CD8-positive, alpha-beta memory T cell (primary cell): Measurements from ENCODE around the gene CFAP70. TPM values are rescaled to one million over a fixed set of nuclear protein-coding genes. Genes with fewer than 3 reads are reported as not detected.
"Not testable (repeated sequence)": the region's sequence is repeated elsewhere in the genome, so short reads cannot be mapped to it uniquely, and the experiment has no call there.

Experiments
- CTCF ChIA-PET: fragments of 350-600 bp; sonication (Branson Sonifier 250); formaldehyde crosslinking; loops from one replicate; lab custom pipeline; 2021; ENCODE audit warnings: antibody characterized with exemption; lab: Charles Lee
- POLR2A ChIA-PET: fragments of 350-600 bp; sonication (Branson Sonifier 250); formaldehyde crosslinking; loops from one replicate; lab custom pipeline; 2021; ENCODE audit warnings: antibody characterized with exemption; lab: Charles Lee
- DNase-seq, 5 donors: peaks; one replicate each; pipeline versions ENCODE4 v3.0.0 to v3.0.0-alpha.2; 2020 to 2022; ENCODE audit warnings: mixed read lengths in 1 of 5
- H3K27ac ChIP-seq: one replicate; pipeline ENCODE4 v1.7.0; 2013; ENCODE audit warnings: low read depth, mild to moderate bottlenecking, low read length, moderate library complexity
- H3K27me3 ChIP-seq: 2 replicates; pipeline ENCODE4 v1.7.0; 2013; ENCODE audit warnings: low read length, mild to moderate bottlenecking; ENCODE audit not compliant: insufficient read depth, poor library complexity, severe bottlenecking
- H3K36me3 ChIP-seq: 2 replicates; pipeline ENCODE4 v1.7.0; 2013; ENCODE audit warnings: mild to moderate bottlenecking, low read length, moderate library complexity; ENCODE audit not compliant: insufficient read depth
- H3K4me1 ChIP-seq: 2 replicates; pipeline ENCODE4 v1.7.0; 2013; ENCODE audit warnings: mild to moderate bottlenecking, low read length, moderate library complexity; ENCODE audit not compliant: insufficient read depth
- H3K4me3 ChIP-seq: 2 replicates; pipeline ENCODE4 v1.7.0; 2013; ENCODE audit warnings: mild to moderate bottlenecking, low read length
- H3K9me3 ChIP-seq: 2 replicates; pipeline ENCODE4 v1.7.0; 2013; ENCODE audit warnings: mild to moderate bottlenecking, low read length
- H3K27ac Mint-ChIP-seq, 8 donors: one replicate each; pipeline ENCODE4 v1.8.0; 2020 to 2021; ENCODE audit warnings: mixed read lengths in 8 of 8, mild to moderate bottlenecking in 6 of 8, inconsistent platforms in 3 of 8, moderate library complexity in 3 of 8
- H3K27me3 Mint-ChIP-seq, 2 donors: one replicate each; pipeline ENCODE4 v1.8.0; 2020 to 2021; ENCODE audit warnings: mixed read lengths in 2 of 2, mild to moderate bottlenecking in 1 of 2, moderate library complexity in 1 of 2
- H3K36me3 Mint-ChIP-seq, 3 donors: one replicate each; pipeline ENCODE4 v1.8.0; 2020 to 2021; ENCODE audit warnings: mixed read lengths in 3 of 3, inconsistent platforms in 1 of 3, mild to moderate bottlenecking in 1 of 3
- H3K4me1 Mint-ChIP-seq, 3 donors: one replicate each; pipeline ENCODE4 v1.8.0; 2020 to 2021; ENCODE audit warnings: mixed read lengths in 3 of 3, inconsistent platforms in 1 of 3, mild to moderate bottlenecking in 1 of 3
- H3K4me3 Mint-ChIP-seq, 7 donors: one replicate each; pipeline ENCODE4 v1.8.0; 2020 to 2021; ENCODE audit warnings: mixed read lengths in 7 of 7, mild to moderate bottlenecking in 6 of 7, moderate library complexity in 4 of 7, inconsistent platforms in 2 of 7
- H3K9me3 Mint-ChIP-seq, 5 donors: one replicate each; pipeline ENCODE4 v1.8.0; 2020 to 2022; ENCODE audit warnings: mixed read lengths in 5 of 5, mild to moderate bottlenecking in 3 of 5, moderate library complexity in 2 of 5, inconsistent platforms in 1 of 5
- polyA plus RNA-seq: library from polyadenylated mRNA; unstranded; fragments of 300-500 nt; fragmentation: Illumina TruSeq; gene quantifications from one replicate; pipeline ENCODE4 v1.2.3, GENCODE V29; 2021
- total RNA-seq, 2 experiments: library from RNA; stranded (reverse); gene quantifications; one replicate each; pipeline ENCODE4 v1.2.3, GENCODE V29; 2021

The CFAP70 gene
- total and polyA plus RNA-seq, 3 experiments from 2014 or later = 0.86 to 1.2 TPM; not detected in 1

DNA sequence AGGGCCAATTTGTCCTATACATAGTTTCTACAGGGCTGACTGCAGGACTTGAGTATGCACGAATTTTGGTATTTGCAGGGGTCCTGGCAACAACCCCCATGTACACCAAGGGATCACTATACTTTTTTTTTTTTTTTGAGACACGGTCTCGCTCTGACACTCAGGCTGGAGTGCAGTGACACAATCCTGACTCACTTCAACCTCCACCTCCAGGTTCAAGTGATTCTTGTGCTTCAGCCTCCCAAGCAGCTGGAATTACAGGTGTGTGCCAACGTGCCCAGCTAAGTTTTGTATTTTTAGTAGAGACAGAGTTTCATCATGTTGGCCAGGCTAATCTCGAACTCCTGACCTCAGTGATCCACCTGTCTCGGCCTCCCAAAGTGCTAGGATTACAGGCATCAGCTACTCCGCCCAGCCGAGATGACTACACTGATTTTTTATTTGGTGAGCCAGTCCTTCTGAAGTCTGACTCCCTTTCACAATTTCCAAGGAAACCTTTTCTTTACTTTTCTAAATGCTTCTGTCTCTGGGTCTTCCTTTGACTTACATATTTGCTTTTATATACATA is 19.8 kb downstream of the CFAP70 start:
- CTCF ChIA-PET = interaction anchor here (1.5 kb wide), 1 partner anchor 16 kb away, joined by 3 read pairs; no protein-coding TSS in a partner anchor
- Mint-ChIP-seq H3K27me3 (no peaks in the 10 kb centered on the region), H3K4me1 (no peaks in the 10 kb centered on the region)

DNA sequence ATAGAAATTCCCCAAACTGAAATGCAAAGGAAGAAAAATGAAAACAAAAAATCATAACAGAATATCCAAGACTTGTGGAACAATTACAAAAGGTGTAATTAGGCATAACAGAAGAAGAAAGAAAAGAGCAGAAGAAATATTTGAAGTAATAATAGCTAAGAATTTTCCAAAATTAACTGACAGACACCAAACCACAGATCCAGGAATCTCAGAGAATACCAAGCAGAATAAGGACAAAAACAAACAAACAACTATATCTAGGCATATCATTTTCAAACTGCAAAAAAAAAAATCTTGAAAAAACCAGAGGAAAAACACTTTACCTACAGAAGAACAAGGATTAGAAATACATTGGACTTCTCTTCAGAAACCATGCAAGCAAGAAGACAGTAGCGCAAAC is 25.5 kb downstream of the CFAP70 start:
- Mint-ChIP-seq H3K27ac (no peak overlapping the region), H3K4me1 (no peaks in the 10 kb centered on the region), H3K27me3 (no peaks in the 10 kb centered on the region), H3K36me3 (peaks cover 0 to 2% (median 0%) of the 10 kb centered on the region in 3 donors), H3K9me3 (no peaks in the 10 kb centered on the region), H3K4me3 (no peak overlapping the region)
- Histone ChIP-seq H3K27ac (no peak overlapping the region), H3K4me1 (no peaks in the 10 kb centered on the region), H3K36me3 (no peaks in the 10 kb centered on the region), H3K9me3 (no peaks in the 10 kb centered on the region), H3K4me3 (no peak overlapping the region), H3K27me3 (no peaks in the 10 kb centered on the region)
- DNase-seq = no peak
- POLR2A ChIA-PET = no interaction called here
- CTCF ChIA-PET = no interaction called here

More for the DNA sequence above, 19.8 kb downstream of the CFAP70 start:
- Histone ChIP-seq H3K4me1 (no peaks in the 10 kb centered on the region), H3K4me3 (no peak overlapping the region), H3K27ac (no peak overlapping the region), H3K36me3 (no peaks in the 10 kb centered on the region), H3K9me3 (no peaks in the 10 kb centered on the region), H3K27me3 (no peaks in the 10 kb centered on the region)
- POLR2A ChIA-PET = no interaction called here
- Mint-ChIP-seq H3K9me3 (no peaks in the 10 kb centered on the region), H3K4me3 (no peak overlapping the region), H3K27ac (no peak overlapping the region), H3K36me3 (peaks cover 0 to 2% (median 0%) of the 10 kb centered on the region in 3 donors)
- DNase-seq = no peak

GRCh38 chr10:73332379-73332778 is 26.3 kb downstream of the CFAP70 start:
- H3K36me3 Mint-ChIP-seq = peaks cover 0 to 2% (median 0%) of the 10 kb centered on the region in 3 donors
- Histone ChIP-seq H3K27me3 (no peaks in the 10 kb centered on the region), H3K36me3 (no peaks in the 10 kb centered on the region), H3K4me1 (no peaks in the 10 kb centered on the region), H3K9me3 (no peaks in the 10 kb centered on the region), H3K4me3 (no peak overlapping the region), H3K27ac (no peak overlapping the region)
- H3K27ac Mint-ChIP-seq = no peak overlapping the region
- H3K27me3 Mint-ChIP-seq = no peaks in the 10 kb centered on the region
- POLR2A ChIA-PET = no interaction called here
- CTCF ChIA-PET = no interaction called here
- H3K9me3 Mint-ChIP-seq = no peaks in the 10 kb centered on the region
- no peaks in the 10 kb centered on the region for H3K4me1 Mint-ChIP-seq
- H3K4me3 Mint-ChIP-seq = no peak overlapping the region
- no peak for DNase-seq

GRCh38 chr10:73328523-73328922 is 30.1 kb downstream of the CFAP70 start:
- H3K27ac ChIP-seq, H3K4me3 ChIP-seq, H3K27me3 ChIP-seq, DNase-seq, H3K4me1 ChIP-seq, H3K27ac Mint-ChIP-seq, CTCF ChIA-PET, H3K36me3 ChIP-seq, H3K4me1 Mint-ChIP-seq, H3K9me3 ChIP-seq, H3K9me3 Mint-ChIP-seq, POLR2A ChIA-PET, H3K4me3 Mint-ChIP-seq, H3K36me3 Mint-ChIP-seq, H3K27me3 Mint-ChIP-seq: not testable (repeated sequence)

- CTCF ChIA-PET, DNase-seq, H3K4me3 ChIP-seq, H3K36me3 ChIP-seq, H3K9me3 Mint-ChIP-seq, H3K9me3 ChIP-seq, POLR2A ChIA-PET, H3K27ac Mint-ChIP-seq, H3K27me3 Mint-ChIP-seq, H3K4me1 Mint-ChIP-seq, H3K27me3 ChIP-seq, H3K4me3 Mint-ChIP-seq, H3K27ac ChIP-seq, H3K4me1 ChIP-seq: not testable (repeated sequence)
- peaks cover 1 to 10% (median 2%) of the 10 kb centered on the region in 3 donors for H3K36me3 Mint-ChIP-seq
These were observed 33.4 kb downstream of the CFAP70 start for GRCh38 chr10:73325290-73325689.

- H3K27me3 Mint-ChIP-seq, H3K4me1 ChIP-seq, H3K4me3 Mint-ChIP-seq, H3K27me3 ChIP-seq, H3K27ac ChIP-seq, H3K27ac Mint-ChIP-seq, H3K9me3 ChIP-seq, CTCF ChIA-PET, H3K9me3 Mint-ChIP-seq, POLR2A ChIA-PET, H3K4me1 Mint-ChIP-seq, DNase-seq, H3K36me3 ChIP-seq, H3K4me3 ChIP-seq: not testable (repeated sequence)
- peaks cover 6 to 10% (median 6%) of the 10 kb centered on the region in 3 donors for H3K36me3 Mint-ChIP-seq
These were observed 35.1 kb downstream of the CFAP70 start for GRCh38 chr10:73323582-73323981.

DNA sequence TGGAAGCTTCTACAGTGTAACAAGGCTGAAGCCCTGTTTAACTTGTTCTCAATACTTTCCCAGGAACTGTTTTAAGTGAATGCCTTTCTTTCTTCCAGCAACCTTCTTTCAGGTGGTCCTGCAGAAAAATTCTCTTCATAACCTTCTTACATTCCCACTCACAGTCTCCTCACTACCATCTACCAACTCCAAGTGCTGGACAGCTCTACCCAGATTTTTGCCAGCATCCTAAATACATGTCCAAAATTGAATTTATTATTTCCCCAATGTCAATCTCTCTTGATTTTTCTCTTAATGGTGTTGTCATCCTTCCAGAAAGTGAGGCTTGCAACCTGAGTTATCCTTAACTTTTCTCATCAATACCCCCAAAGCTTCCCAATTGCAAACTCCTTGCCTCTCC is 48.2 kb downstream of the CFAP70 start:
- no peaks in the 10 kb centered on the region for H3K9me3 ChIP-seq
- DNase-seq = no peak
- H3K27ac ChIP-seq = no peak overlapping the region
- Mint-ChIP-seq H3K4me1 (no peaks in the 10 kb centered on the region), H3K27ac (no peak overlapping the region), H3K4me3 (no peak overlapping the region), H3K27me3 (peaks cover 0 to 1% of the 10 kb centered on the region in 2 donors), H3K9me3 (peaks cover 12 to 22% (median 13%) of the 10 kb centered on the region in 5 donors), H3K36me3 (peaks cover 2 to 23% (median 14%) of the 10 kb centered on the region in 3 donors)
- ChIA-PET POLR2A (no interaction called here), CTCF (no interaction called here)
- no peaks in the 10 kb centered on the region for H3K4me1 ChIP-seq
- H3K36me3 ChIP-seq = no peaks in the 10 kb centered on the region
- H3K27me3 ChIP-seq = no peaks in the 10 kb centered on the region
- no peak overlapping the region for H3K4me3 ChIP-seq

DNA sequence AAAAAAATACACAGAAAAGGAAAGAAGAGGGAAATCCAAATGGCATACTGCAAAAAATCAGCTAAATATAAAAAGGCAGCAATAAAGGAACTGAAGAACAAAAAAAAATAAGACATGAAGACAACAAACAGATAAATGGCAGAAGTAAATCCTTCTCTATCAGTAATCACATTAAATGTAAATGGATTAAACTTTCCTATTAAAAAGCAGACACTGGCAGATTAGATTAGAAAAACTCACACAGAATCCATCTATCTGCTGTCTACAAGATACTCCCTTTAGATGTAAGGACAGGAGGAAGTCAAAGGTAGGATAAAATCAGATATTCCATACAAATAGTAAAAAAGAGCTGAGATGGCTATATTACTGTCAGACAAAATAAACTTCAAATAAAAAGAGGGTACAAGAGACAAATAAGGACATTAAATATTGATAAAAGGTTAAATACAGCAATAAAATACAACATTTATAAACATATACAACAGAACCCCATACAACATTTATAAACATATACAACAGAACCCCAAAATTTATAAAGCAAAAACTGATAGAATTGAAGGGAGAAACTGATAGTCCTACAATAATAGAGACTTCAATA is 51.4 kb downstream of the CFAP70 start:
- H3K36me3 ChIP-seq = no peaks in the 10 kb centered on the region
- POLR2A ChIA-PET = no interaction called here
- Mint-ChIP-seq H3K27me3 (peaks cover 0 to 5% of the 10 kb centered on the region in 2 donors), H3K27ac (no peak overlapping the region), H3K36me3 (peaks cover 4 to 26% (median 16%) of the 10 kb centered on the region in 3 donors), H3K4me3 (no peak overlapping the region), H3K4me1 (no peaks in the 10 kb centered on the region), H3K9me3 (peaks cover 15 to 26% (median 17%) of the 10 kb centered on the region in 5 donors)
- CTCF ChIA-PET = no interaction called here
- DNase-seq = no peak
- H3K4me3 ChIP-seq = no peak overlapping the region
- H3K27me3 ChIP-seq = no peaks in the 10 kb centered on the region
- no peak overlapping the region for H3K27ac ChIP-seq
- H3K4me1 ChIP-seq = no peaks in the 10 kb centered on the region
- H3K9me3 ChIP-seq = no peaks in the 10 kb centered on the region
